A673 (cell line): ENCODE measurements around the gene CSTF3.

Source experiments
- EZH2 ChIP-seq: fragments of 200-600 bp; sonication (generic); IDR thresholded peaks from 2 replicates; pipeline ENCODE4 v1.6.1; 2017; ENCODE audit warnings: borderline replicate concordance, low read depth, mild to moderate bottlenecking, mixed read lengths, antibody characterized with exemption, low read length; ENCODE audit not compliant: poor library complexity, severe bottlenecking
- TF ChIP-seq, protein P1 (sequence below): fragments of 300-800, 200-600 bp; sonication (generic); conservative IDR thresholded peaks from 2 replicates; pipeline ENCODE4 v1.5.1; 2017; ENCODE audit warnings: low read depth, mild to moderate bottlenecking, antibody characterized with exemption, low read length, moderate library complexity, mixed read lengths

DNA sequence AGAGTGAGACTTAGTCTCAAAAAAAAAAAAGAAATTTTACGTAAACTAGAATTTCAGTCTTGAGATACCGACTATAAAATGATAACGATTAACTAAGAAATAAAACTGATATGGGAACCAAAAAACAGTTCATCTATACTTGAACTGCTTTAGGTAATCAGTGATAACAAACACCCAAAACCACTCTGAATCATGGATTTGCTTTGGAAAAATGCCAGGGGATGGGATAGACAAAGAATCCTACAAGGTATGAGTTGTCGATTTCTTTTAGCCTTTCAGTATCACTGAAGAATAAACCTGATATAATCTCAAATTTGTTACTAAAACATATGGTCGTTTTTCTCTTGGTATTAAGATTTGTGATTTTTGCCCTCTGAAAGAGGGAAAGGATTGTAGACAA, 13.7 kb downstream of the CSTF3 start:
- TF ChIP-seq, protein P1, sequence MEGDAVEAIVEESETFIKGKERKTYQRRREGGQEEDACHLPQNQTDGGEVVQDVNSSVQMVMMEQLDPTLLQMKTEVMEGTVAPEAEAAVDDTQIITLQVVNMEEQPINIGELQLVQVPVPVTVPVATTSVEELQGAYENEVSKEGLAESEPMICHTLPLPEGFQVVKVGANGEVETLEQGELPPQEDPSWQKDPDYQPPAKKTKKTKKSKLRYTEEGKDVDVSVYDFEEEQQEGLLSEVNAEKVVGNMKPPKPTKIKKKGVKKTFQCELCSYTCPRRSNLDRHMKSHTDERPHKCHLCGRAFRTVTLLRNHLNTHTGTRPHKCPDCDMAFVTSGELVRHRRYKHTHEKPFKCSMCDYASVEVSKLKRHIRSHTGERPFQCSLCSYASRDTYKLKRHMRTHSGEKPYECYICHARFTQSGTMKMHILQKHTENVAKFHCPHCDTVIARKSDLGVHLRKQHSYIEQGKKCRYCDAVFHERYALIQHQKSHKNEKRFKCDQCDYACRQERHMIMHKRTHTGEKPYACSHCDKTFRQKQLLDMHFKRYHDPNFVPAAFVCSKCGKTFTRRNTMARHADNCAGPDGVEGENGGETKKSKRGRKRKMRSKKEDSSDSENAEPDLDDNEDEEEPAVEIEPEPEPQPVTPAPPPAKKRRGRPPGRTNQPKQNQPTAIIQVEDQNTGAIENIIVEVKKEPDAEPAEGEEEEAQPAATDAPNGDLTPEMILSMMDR: no peak
- no peak for TF ChIP-seq EZH2
